Endodermal cell (in vitro differentiated cells): ENCODE measurements around the gene DCLRE1B. TPM values are rescaled to one million over a fixed set of nuclear protein-coding genes. Genes with fewer than 3 reads are reported as not detected.

Experiments
- DNase-seq: peaks from one replicate; pipeline ENCODE4 v3.0.0-alpha.2; 2017
- H3K27ac ChIP-seq: 2 replicates; pipeline ENCODE4 v1.5.1; 2013; ENCODE audit warnings: mild to moderate bottlenecking, low read depth, low read length, moderate library complexity
- H3K27me3 ChIP-seq: 2 replicates; pipeline ENCODE4 v1.6.1; 2013; ENCODE audit warnings: mild to moderate bottlenecking, low read length, moderate library complexity; ENCODE audit not compliant: insufficient read depth, control insufficient read depth, poor library complexity, severe bottlenecking
- H3K36me3 ChIP-seq: 2 replicates; pipeline ENCODE4 v1.7.0; 2013; ENCODE audit warnings: mild to moderate bottlenecking, low read length, moderate library complexity; ENCODE audit not compliant: control insufficient read depth, insufficient read depth
- H3K4me1 ChIP-seq: one replicate; pipeline ENCODE4 v1.7.0; 2013; ENCODE audit warnings: low read length; ENCODE audit not compliant: control insufficient read depth, insufficient read depth
- H3K4me3 ChIP-seq: 2 replicates; pipeline ENCODE4 v1.5.1; 2013; ENCODE audit warnings: mild to moderate bottlenecking, low read length, moderate library complexity
- H3K9ac ChIP-seq: 2 replicates; pipeline ENCODE4 v1.6.1; 2013; ENCODE audit warnings: mild to moderate bottlenecking, low read length, moderate library complexity; ENCODE audit not compliant: poor library complexity, severe bottlenecking; ENCODE audit errors: extremely low read depth
- H3K9me3 ChIP-seq: 2 replicates; pipeline ENCODE4 v1.6.1; 2013; ENCODE audit warnings: mild to moderate bottlenecking, low read length, moderate library complexity; ENCODE audit not compliant: control insufficient read depth
- H3K27ac Mint-ChIP-seq: 2 replicates; pipeline ENCODE4 v1.8.0; 2020; ENCODE audit warnings: mixed read lengths
- H3K27me3 Mint-ChIP-seq: 2 replicates; pipeline ENCODE4 v1.8.0; 2021; ENCODE audit warnings: mild to moderate bottlenecking, mixed read lengths; ENCODE audit not compliant: insufficient read depth
- H3K36me3 Mint-ChIP-seq: 2 replicates; pipeline ENCODE4 v1.8.0; 2020; ENCODE audit warnings: low read depth, mixed read lengths
- H3K4me1 Mint-ChIP-seq: 2 replicates; pipeline ENCODE4 v1.8.0; 2020; ENCODE audit warnings: mixed read lengths
- H3K4me3 Mint-ChIP-seq: 2 replicates; pipeline ENCODE4 v1.8.0; 2020; ENCODE audit warnings: mild to moderate bottlenecking, moderate library complexity, mixed read lengths
- H3K9me3 Mint-ChIP-seq: 2 replicates; pipeline ENCODE4 v1.8.0; 2020; ENCODE audit warnings: mild to moderate bottlenecking, mixed read lengths
- WGBS, 2 experiments: methylation state at CpG; one replicate each; pipeline versions ENCODE4 v1.1.5 to v1.1.7; 2013; ENCODE audit warnings: missing lambda C conversion rate in 2 of 2, mixed read lengths in 1 of 2; ENCODE audit not compliant: insufficient coverage in 1 of 2, insufficient read length in 1 of 2; 5-methylcytosine and 5-hydroxymethylcytosine counted together
- total RNA-seq, 2 donors: library from RNA; stranded (reverse); fragmentation: NEBNext Ultra II Directional in 1 of 2; extraction: Animal tissue kit (Norgen Biotek cat#: 25700) in 1 of 2; gene quantifications; 2 replicates in 1 of 2; 3 replicates in 1 of 2; pipeline ENCODE4 v1.2.1, GENCODE V29; 2021
- TF ChIP-seq, protein P1 (sequence below): fragments of 200-600 bp; sonication (generic); conservative IDR thresholded peaks from 2 replicates; pipeline ENCODE4 v1.5.0; 2021; ENCODE audit warnings: antibody characterized with exemption, mild to moderate bottlenecking

DCLRE1B gene
- total RNA-seq, 2 donors from 2014 or later, result 7.4 to 11.0 TPM

DNA sequence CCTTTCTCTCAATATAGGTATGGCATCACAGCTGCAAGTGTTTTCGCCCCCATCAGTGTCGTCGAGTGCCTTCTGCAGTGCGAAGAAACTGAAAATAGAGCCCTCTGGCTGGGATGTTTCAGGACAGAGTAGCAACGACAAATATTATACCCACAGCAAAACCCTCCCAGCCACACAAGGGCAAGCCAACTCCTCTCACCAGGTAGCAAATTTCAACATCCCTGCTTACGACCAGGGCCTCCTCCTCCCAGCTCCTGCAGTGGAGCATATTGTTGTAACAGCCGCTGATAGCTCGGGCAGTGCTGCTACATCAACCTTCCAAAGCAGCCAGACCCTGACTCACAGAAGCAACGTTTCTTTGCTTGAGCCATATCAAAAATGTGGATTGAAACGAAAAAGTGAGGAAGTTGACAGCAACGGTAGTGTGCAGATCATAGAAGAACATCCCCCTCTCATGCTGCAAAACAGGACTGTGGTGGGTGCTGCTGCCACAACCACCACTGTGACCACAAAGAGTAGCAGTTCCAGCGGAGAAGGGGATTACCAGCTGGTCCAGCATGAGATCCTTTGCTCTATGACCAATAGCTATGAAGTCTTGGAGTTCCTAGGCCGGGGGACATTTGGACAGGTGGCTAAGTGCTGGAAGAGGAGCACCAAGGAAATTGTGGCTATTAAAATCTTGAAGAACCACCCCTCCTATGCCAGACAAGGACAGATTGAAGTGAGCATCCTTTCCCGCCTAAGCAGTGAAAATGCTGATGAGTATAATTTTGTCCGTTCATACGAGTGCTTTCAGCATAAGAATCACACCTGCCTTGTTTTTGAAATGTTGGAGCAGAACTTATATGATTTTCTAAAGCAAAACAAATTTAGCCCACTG is 35.5 kb downstream of the DCLRE1B start:
- Mint-ChIP-seq H3K27me3 (no peaks in the 10 kb centered on the region), H3K4me3 (no peak overlapping the region), H3K36me3 (peaks cover 33% of the 10 kb centered on the region), H3K4me1 (peaks cover 36% of the 10 kb centered on the region), H3K9me3 (no peaks in the 10 kb centered on the region), H3K27ac (peak overlapping the region; percentile 15)
- Histone ChIP-seq H3K4me3 (no peak overlapping the region), H3K36me3 (peaks cover 35% of the 10 kb centered on the region), H3K27ac (no peak overlapping the region), H3K9ac (no peak overlapping the region), H3K4me1 (peaks cover 7% of the 10 kb centered on the region), H3K9me3 (no peaks in the 10 kb centered on the region), H3K27me3 (no peaks in the 10 kb centered on the region)
- TF ChIP-seq, protein P1, sequence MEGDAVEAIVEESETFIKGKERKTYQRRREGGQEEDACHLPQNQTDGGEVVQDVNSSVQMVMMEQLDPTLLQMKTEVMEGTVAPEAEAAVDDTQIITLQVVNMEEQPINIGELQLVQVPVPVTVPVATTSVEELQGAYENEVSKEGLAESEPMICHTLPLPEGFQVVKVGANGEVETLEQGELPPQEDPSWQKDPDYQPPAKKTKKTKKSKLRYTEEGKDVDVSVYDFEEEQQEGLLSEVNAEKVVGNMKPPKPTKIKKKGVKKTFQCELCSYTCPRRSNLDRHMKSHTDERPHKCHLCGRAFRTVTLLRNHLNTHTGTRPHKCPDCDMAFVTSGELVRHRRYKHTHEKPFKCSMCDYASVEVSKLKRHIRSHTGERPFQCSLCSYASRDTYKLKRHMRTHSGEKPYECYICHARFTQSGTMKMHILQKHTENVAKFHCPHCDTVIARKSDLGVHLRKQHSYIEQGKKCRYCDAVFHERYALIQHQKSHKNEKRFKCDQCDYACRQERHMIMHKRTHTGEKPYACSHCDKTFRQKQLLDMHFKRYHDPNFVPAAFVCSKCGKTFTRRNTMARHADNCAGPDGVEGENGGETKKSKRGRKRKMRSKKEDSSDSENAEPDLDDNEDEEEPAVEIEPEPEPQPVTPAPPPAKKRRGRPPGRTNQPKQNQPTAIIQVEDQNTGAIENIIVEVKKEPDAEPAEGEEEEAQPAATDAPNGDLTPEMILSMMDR, result no peak
- no peak for DNase-seq
- WGBS, 2 experiments, result 92 to 95% methylated on average over 13 to 16 of the region's 16 CpGs

DNA sequence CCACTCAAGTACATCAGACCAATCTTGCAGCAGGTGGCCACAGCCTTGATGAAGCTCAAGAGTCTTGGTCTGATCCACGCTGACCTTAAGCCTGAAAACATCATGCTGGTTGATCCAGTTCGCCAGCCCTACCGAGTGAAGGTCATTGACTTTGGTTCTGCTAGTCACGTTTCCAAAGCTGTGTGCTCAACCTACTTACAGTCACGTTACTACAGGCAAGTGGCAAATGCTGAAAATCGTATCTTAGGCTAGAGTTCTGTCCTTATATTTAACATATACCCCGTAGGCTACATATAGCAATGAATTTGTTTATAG is 36.1 kb downstream of the DCLRE1B start:
- Mint-ChIP-seq H3K27me3 (no peaks in the 10 kb centered on the region), H3K36me3 (peaks cover 33% of the 10 kb centered on the region), H3K9me3 (no peaks in the 10 kb centered on the region), H3K27ac (no peak overlapping the region), H3K4me1 (peaks cover 34% of the 10 kb centered on the region), H3K4me3 (no peak overlapping the region)
- peaks cover 11% of the 10 kb centered on the region for H3K4me1 ChIP-seq
- H3K9me3 ChIP-seq, result no peaks in the 10 kb centered on the region
- H3K9ac ChIP-seq, result no peak overlapping the region
- WGBS, 2 experiments, result 87 to 92% methylated on average over 4 to 7 of the region's 7 CpGs
- H3K27me3 ChIP-seq, result no peaks in the 10 kb centered on the region
- no peak for DNase-seq
- no peak overlapping the region for H3K4me3 ChIP-seq
- no peak overlapping the region for H3K27ac ChIP-seq
- H3K36me3 ChIP-seq, result peaks cover 35% of the 10 kb centered on the region
- TF ChIP-seq, protein P1, result no peak

DNA sequence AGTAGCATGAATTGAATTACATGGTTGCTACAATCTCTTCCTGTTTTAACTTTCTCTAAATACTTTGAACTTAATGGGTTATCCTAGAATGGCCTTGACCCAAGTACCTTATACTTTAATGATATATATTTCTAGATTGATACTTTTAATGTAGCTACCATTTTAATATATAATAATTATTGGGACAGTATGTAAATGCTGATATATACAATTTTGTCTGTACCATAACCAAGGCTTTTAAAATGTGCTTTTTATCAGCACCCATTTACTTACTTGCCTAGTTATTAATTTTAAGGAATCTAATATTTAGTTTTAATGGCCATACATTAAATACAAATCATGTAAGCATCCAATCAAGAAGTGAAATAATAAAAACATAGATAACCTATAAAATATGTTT is 37.4 kb downstream of the DCLRE1B start:
- no peaks in the 10 kb centered on the region for H3K9me3 Mint-ChIP-seq
- H3K4me1 Mint-ChIP-seq, result peaks cover 43% of the 10 kb centered on the region
- H3K27ac ChIP-seq, result no peak overlapping the region

More for the DNA sequence above, 37.4 kb downstream of the DCLRE1B start:
- Histone ChIP-seq H3K9me3 (no peaks in the 10 kb centered on the region), H3K4me3 (no peak overlapping the region), H3K4me1 (peaks cover 20% of the 10 kb centered on the region), H3K36me3 (peaks cover 35% of the 10 kb centered on the region), H3K9ac (no peak overlapping the region), H3K27me3 (no peaks in the 10 kb centered on the region)
- TF ChIP-seq, protein P1, result no peak
- H3K27me3 Mint-ChIP-seq, result no peaks in the 10 kb centered on the region
- no peak overlapping the region for H3K27ac Mint-ChIP-seq
- H3K36me3 Mint-ChIP-seq, result peaks cover 33% of the 10 kb centered on the region
- no peak for DNase-seq
- H3K4me3 Mint-ChIP-seq, result no peak overlapping the region
